ENCODE measurements around the gene ACTL7B.

GRCh38 chr9:108861997-108862396, 6.2 kb upstream of the ACTL7B start, which contains the start of gene ACTL7A:
- TF ChIP-seq MXI1 (IDR thresholded peaks at IDR 0.05; ENCODE audit: borderline replicate concordance, low read depth, low read length) (no peak), RFX5 (IDR thresholded peaks at IDR 0.05; ENCODE audit: low read depth, low read length) (no peak), CHD1 (IDR thresholded peaks at IDR 0.05; ENCODE audit: low read depth, low read length) (no peak), POLR2A (IDR thresholded peaks at IDR 0.05; ENCODE audit: low read depth, low read length) (no peak), RAD21 (IDR thresholded peaks at IDR 0.05; ENCODE audit: low read length) (no peak), MAZ (IDR thresholded peaks at IDR 0.05; ENCODE audit: borderline replicate concordance, low read depth, low read length) (no peak), FOS (IDR thresholded peaks at IDR 0.05; ENCODE audit: low read depth, low read length) (no peak), MAFK (IDR thresholded peaks at IDR 0.05; ENCODE audit: low read depth, low read length) (no peak), SMC3 (IDR thresholded peaks at IDR 0.05; ENCODE audit: low read depth, low read length) (no peak), CEBPB (IDR thresholded peaks at IDR 0.05; ENCODE audit: low read depth, low read length) (no peak)
- TF ChIP-seq, protein P1, sequence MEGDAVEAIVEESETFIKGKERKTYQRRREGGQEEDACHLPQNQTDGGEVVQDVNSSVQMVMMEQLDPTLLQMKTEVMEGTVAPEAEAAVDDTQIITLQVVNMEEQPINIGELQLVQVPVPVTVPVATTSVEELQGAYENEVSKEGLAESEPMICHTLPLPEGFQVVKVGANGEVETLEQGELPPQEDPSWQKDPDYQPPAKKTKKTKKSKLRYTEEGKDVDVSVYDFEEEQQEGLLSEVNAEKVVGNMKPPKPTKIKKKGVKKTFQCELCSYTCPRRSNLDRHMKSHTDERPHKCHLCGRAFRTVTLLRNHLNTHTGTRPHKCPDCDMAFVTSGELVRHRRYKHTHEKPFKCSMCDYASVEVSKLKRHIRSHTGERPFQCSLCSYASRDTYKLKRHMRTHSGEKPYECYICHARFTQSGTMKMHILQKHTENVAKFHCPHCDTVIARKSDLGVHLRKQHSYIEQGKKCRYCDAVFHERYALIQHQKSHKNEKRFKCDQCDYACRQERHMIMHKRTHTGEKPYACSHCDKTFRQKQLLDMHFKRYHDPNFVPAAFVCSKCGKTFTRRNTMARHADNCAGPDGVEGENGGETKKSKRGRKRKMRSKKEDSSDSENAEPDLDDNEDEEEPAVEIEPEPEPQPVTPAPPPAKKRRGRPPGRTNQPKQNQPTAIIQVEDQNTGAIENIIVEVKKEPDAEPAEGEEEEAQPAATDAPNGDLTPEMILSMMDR (conservative IDR thresholded peaks at IDR 0.05; ENCODE audit: low read depth, low read length) = no peak
- TF ChIP-seq, protein P2, sequence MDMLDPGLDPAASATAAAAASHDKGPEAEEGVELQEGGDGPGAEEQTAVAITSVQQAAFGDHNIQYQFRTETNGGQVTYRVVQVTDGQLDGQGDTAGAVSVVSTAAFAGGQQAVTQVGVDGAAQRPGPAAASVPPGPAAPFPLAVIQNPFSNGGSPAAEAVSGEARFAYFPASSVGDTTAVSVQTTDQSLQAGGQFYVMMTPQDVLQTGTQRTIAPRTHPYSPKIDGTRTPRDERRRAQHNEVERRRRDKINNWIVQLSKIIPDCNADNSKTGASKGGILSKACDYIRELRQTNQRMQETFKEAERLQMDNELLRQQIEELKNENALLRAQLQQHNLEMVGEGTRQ (IDR thresholded peaks at IDR 0.05; ENCODE audit: low read depth, low read length) = no peak

Measured in IMR-90 (cell line).